ENCODE measurements around the gene WNT2B.
"Not testable (repeated sequence)": the region's sequence is repeated elsewhere in the genome, so short reads cannot be mapped to it uniquely, and the experiment has no call there.

The WNT2B gene

GRCh38 chr1:112508278-112509004 lies at the start of gene WNT2B:
Gene WNT2B, plus strand, starts transcription at chr1:112508965. Its CDS starts 298 bp downstream, at chr1:112509263.
- peak; percentile 41 for DNase-seq

- no peak for DNase-seq
Observed at GRCh38 chr1:112460615-112461014, 48.1 kb upstream of the WNT2B start.

GRCh38 chr1:112461200-112461871 lies 47.4 kb upstream of the WNT2B start:
- DNase-seq, result no peak

GRCh38 chr1:112462953-112463279 lies 45.8 kb upstream of the WNT2B start:
- DNase-seq, result no peak

- DNase-seq, result no peak
Observed at GRCh38 chr1:112464501-112464900, 44.3 kb upstream of the WNT2B start.

- DNase-seq, result no peak
Observed at GRCh38 chr1:112465122-112465521, 43.6 kb upstream of the WNT2B start.

- peak; percentile 91 for DNase-seq
Observed at GRCh38 chr1:112466078-112466660, 42.6 kb upstream of the WNT2B start.

- DNase-seq, result not testable (repeated sequence)
Observed at GRCh38 chr1:112470324-112470723, 38.4 kb upstream of the WNT2B start.

- no peak for DNase-seq
Observed at GRCh38 chr1:112470966-112471365, 37.8 kb upstream of the WNT2B start.

GRCh38 chr1:112472142-112472541 lies 36.6 kb upstream of the WNT2B start:
- DNase-seq, result no peak

GRCh38 chr1:112477550-112477949 lies 31.2 kb upstream of the WNT2B start:
- DNase-seq, result no peak

GRCh38 chr1:112478314-112478713 lies 30.5 kb upstream of the WNT2B start:
- no peak for DNase-seq

GRCh38 chr1:112486063-112486462 lies 22.7 kb upstream of the WNT2B start:
- DNase-seq, result not testable (repeated sequence)

GRCh38 chr1:112487686-112488085 lies 21.1 kb upstream of the WNT2B start:
- not testable (repeated sequence) for DNase-seq

- no peak for DNase-seq
Observed at GRCh38 chr1:112488141-112488540, 20.6 kb upstream of the WNT2B start.

- no peak for DNase-seq
Observed at GRCh38 chr1:112492076-112492475, 16.7 kb upstream of the WNT2B start.

GRCh38 chr1:112493351-112493750 lies 15.4 kb upstream of the WNT2B start:
- DNase-seq, result no peak

- no peak for DNase-seq
Observed at GRCh38 chr1:112496290-112496689, 12.5 kb upstream of the WNT2B start.

GRCh38 chr1:112501810-112502641 lies 6.7 kb upstream of the WNT2B start:
- DNase-seq, result peak; percentile 57

- DNase-seq, result no peak
Observed at GRCh38 chr1:112502826-112503225, 5.9 kb upstream of the WNT2B start.

- DNase-seq, result no peak
Observed at GRCh38 chr1:112504001-112504660, 4.6 kb upstream of the WNT2B start.

GRCh38 chr1:112504661-112505399 lies 3.9 kb upstream of the WNT2B start:
- no peak for DNase-seq

All from stimulated activated CD4-positive, alpha-beta T cell treated with anti-CD3 and anti-CD28 coated beads, Interleukin-4, amount 100 ng/mL, for 24 hours (primary cell).